ENCODE results near the gene MYEOV. TPM values are rescaled to one million over a fixed set of nuclear protein-coding genes. Genes with fewer than 3 reads are reported as not detected.

Gene MYEOV
- total RNA-seq, 1 donor from 2014 or later: not detected

DNA sequence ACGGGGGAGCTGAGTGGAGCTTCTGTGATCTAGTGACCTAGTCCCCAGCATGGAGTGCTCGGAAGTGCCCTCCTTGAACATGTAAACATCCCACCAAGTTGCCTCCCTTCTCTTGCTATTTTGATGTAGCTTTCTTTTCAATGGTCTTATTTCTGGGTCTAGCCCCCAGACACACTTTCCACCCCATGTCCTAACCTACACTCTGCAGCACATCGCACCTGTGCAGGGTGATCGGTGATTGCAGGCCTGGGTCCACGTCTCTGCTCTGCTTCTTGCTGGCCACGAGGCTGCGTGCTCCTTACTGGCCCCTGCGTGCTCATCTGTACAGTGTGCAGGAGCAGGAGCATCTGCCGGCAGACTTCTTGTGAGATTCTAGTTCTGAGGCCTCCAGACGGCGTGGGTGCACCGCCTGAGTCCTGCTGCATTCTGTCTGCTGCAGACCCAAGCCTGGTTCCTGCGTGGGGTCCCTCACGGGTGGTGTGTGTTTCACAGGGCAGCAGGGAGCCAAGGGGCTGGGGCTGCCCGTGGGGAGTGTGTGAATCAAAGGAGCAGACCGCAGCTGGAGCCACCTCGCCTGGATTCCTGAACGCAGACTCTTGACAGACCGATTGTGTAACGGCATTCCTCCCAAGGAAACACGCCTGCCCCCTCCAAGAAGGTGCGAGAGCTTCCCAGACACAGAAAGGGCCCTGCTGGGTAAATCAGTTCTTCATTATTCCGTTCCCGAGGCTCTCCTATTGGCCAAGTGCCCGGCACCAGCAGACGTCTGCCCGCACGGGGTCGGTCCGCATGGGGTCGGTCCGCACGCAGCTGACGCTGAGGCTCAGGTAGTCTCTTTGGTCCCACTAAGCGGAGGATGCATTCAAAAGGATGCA, 44.4 kb upstream of the MYEOV start:
- Mint-ChIP-seq H3K9me3 (ENCODE audit: unreplicated experiment) (no peaks in the 10 kb centered on the region), H3K36me3 (ENCODE audit: low read depth, unreplicated experiment) (no peaks in the 10 kb centered on the region), H3K27ac (ENCODE audit: unreplicated experiment) (no peak overlapping the region), H3K4me1 (ENCODE audit: unreplicated experiment) (peaks cover 3% of the 10 kb centered on the region), H3K4me3 (ENCODE audit: unreplicated experiment) (no peak overlapping the region), H3K27me3 (ENCODE audit: unreplicated experiment) (peaks cover 4% of the 10 kb centered on the region)
- DNase-seq (ENCODE audit: low spot score): no peak
- TF ChIP-seq, protein P1, sequence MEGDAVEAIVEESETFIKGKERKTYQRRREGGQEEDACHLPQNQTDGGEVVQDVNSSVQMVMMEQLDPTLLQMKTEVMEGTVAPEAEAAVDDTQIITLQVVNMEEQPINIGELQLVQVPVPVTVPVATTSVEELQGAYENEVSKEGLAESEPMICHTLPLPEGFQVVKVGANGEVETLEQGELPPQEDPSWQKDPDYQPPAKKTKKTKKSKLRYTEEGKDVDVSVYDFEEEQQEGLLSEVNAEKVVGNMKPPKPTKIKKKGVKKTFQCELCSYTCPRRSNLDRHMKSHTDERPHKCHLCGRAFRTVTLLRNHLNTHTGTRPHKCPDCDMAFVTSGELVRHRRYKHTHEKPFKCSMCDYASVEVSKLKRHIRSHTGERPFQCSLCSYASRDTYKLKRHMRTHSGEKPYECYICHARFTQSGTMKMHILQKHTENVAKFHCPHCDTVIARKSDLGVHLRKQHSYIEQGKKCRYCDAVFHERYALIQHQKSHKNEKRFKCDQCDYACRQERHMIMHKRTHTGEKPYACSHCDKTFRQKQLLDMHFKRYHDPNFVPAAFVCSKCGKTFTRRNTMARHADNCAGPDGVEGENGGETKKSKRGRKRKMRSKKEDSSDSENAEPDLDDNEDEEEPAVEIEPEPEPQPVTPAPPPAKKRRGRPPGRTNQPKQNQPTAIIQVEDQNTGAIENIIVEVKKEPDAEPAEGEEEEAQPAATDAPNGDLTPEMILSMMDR (IDR thresholded peaks at IDR 0.05; ENCODE audit: unreplicated experiment): no peak

DNA sequence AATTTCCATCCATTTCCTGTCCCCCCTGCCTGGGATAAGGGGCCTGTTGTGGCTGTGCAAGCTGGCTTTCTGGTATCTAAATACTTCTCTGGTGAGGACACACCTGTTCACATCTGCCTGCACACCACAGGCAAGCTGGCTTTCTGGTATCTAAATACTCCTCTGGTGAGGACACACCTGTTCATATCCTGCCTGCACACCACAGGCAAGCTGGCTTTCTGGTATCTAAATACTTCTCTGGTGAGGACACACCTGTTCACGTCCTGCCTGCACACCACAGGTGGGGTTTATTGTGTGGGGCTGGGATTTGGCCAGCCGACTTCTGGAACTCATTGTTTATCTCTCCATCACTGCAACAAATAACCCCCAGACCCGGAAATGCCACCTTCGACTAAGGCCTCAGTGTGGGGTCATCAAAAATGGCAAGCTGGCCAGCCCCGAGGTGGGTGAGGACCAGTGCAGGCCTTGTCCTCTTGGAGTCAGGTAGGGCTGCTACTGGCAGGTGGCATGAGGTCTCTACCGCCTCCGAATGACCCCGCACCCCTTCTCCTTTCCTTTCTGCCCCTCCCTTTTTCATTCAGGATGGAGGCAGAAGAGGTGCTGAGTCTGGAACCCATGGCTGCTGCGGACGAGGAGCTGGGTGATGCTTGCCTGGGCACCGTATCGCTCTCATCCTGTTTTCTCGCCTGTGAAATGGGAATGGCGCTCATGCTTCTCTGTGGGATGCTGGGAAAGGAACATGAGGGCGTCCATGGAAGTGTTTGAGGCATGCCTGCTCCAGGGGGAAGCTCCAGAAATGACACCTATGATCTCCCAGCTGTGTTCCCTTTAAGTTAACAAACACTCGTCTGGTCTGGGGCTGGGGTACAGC, 43.5 kb upstream of the MYEOV start:
- H3K27me3 Mint-ChIP-seq (ENCODE audit: unreplicated experiment): peaks cover 3% of the 10 kb centered on the region
- no peak overlapping the region for H3K4me3 Mint-ChIP-seq (ENCODE audit: unreplicated experiment)
- DNase-seq (ENCODE audit: low spot score): no peak
- H3K9me3 Mint-ChIP-seq (ENCODE audit: unreplicated experiment): no peaks in the 10 kb centered on the region
- no peaks in the 10 kb centered on the region for H3K36me3 Mint-ChIP-seq (ENCODE audit: low read depth, unreplicated experiment)
- peaks cover 3% of the 10 kb centered on the region for H3K4me1 Mint-ChIP-seq (ENCODE audit: unreplicated experiment)
- TF ChIP-seq, protein P1 (IDR thresholded peaks at IDR 0.05; ENCODE audit: unreplicated experiment): no peak
- H3K27ac Mint-ChIP-seq (ENCODE audit: unreplicated experiment): no peak overlapping the region

DNA sequence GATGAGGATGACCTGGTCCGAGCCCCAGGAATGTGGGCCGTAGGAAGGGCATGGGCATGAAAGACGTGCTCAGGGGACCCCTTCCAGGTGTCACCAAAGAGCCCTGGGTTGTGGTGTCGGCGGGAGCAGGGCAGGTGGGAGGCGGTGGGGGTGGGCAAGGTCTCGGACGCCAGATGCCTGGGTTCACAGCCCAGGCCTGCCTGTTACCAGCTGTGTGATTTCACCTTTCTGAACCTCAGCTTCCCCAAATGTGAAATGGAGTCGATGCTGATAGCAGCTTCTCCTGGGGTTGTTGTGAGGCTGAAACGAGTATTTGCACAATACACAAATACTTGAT, 42.9 kb upstream of the MYEOV start:
- H3K4me1 Mint-ChIP-seq (ENCODE audit: unreplicated experiment): peaks cover 3% of the 10 kb centered on the region
- no peak for DNase-seq (ENCODE audit: low spot score)
- H3K36me3 Mint-ChIP-seq (ENCODE audit: low read depth, unreplicated experiment): no peaks in the 10 kb centered on the region
- no peak overlapping the region for H3K27ac Mint-ChIP-seq (ENCODE audit: unreplicated experiment)
- H3K9me3 Mint-ChIP-seq (ENCODE audit: unreplicated experiment): no peaks in the 10 kb centered on the region
- TF ChIP-seq, protein P1 (IDR thresholded peaks at IDR 0.05; ENCODE audit: unreplicated experiment): no peak
- no peak overlapping the region for H3K4me3 Mint-ChIP-seq (ENCODE audit: unreplicated experiment)
- peaks cover 3% of the 10 kb centered on the region for H3K27me3 Mint-ChIP-seq (ENCODE audit: unreplicated experiment)

DNA sequence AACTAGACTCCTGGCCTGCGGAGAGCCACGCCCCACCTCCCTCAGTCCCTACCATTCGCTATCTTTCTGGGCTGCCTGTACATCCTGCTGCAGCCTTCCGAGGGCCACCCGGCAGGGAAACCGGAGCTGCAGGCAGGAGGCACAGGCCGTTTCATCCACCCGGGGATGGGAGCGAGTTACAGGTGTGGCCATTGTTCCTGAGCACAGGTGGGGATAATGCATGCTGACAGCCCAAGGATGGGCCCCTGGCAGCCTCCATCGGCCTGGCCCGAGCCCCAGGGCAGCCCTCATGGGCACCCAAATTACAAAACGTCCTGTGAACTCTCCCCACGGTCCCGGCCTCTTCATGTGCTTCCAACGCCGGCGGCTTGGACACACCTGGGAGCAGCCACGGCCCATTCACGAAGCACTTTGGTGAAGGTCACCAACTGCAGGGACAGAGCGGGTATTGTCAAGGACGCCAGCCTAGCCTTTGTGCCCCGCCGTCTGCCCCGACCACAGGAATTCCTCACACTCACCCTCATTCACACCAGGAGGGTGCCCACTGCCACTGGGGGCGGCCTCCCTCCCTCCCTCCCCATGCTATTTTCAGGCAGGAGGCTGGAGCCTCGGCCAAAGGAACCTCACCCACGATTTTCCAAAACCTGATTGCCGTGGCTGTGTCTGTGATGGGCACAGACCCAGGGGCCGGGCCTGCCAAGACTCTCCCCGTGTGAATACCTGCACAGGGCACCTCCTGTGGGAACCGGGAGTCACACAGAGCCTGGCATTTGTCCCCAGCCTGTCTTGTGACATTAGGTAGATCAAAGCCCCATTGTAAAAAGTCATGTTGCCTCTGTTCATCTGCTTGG, 42.1 kb upstream of the MYEOV start:
- Mint-ChIP-seq H3K36me3 (ENCODE audit: low read depth, unreplicated experiment) (no peaks in the 10 kb centered on the region), H3K27me3 (ENCODE audit: unreplicated experiment) (peaks cover 3% of the 10 kb centered on the region)

More for the DNA sequence above, 42.1 kb upstream of the MYEOV start:
- Mint-ChIP-seq H3K4me1 (ENCODE audit: unreplicated experiment) (peaks cover 3% of the 10 kb centered on the region), H3K27ac (ENCODE audit: unreplicated experiment) (no peak overlapping the region), H3K9me3 (ENCODE audit: unreplicated experiment) (no peaks in the 10 kb centered on the region), H3K4me3 (ENCODE audit: unreplicated experiment) (no peak overlapping the region)
- DNase-seq (ENCODE audit: low spot score): no peak
- TF ChIP-seq, protein P1 (IDR thresholded peaks at IDR 0.05; ENCODE audit: unreplicated experiment): no peak

Data from endothelial cell (in vitro differentiated cells).